NB4 (cell line): Measurements from ENCODE around the gene BAZ1A.

Experiments
- CTCF ChIP-seq: IDR thresholded peaks from one replicate; pipeline ENCODE4 v1.5.1; 2012; ENCODE audit warnings: low read depth, low read length
- POLR2A ChIP-seq: IDR thresholded peaks from 2 replicates; pipeline ENCODE4 v1.6.1; 2011; ENCODE audit warnings: mild to moderate bottlenecking; ENCODE audit not compliant: insufficient read length; ENCODE audit errors: extremely low read depth

GRCh38 chr14:34707722-34708121 lies 167.4 kb downstream of the BAZ1A start:
- TF ChIP-seq CTCF = no peak
- TF ChIP-seq POLR2A = no peak
